ENCODE data around the gene DHCR24. TPM values are rescaled to one million over a fixed set of nuclear protein-coding genes. Genes with fewer than 3 reads are reported as not detected.

Gene DHCR24
- total and polyA plus RNA-seq, 2 of the 13 experiments (the other 11 are each of a cell fraction or from before 2014, with no cell fraction given): 374 to 448 TPM

GRCh38 chr1:54865238-54866073 is 21.5 kb downstream of the DHCR24 start (continued):
- TF ChIP-seq ZNF513 (CRISPR knock-in tag; conservative IDR thresholded peaks at IDR 0.05) (no peak), ZNF33B (CRISPR knock-in tag; IDR thresholded peaks at IDR 0.05) (no peak), DMTF1 (CRISPR knock-in tag; IDR thresholded peaks at IDR 0.05) (no peak), BCL3 (CRISPR knock-in tag; IDR thresholded peaks at IDR 0.05) (peak; percentile 99), ZNF281 (CRISPR knock-in tag; IDR thresholded peaks at IDR 0.05; ENCODE audit: borderline replicate concordance) (peak; percentile 67; the same call in 1 of the 2 replicates), ETS1 (CRISPR knock-in tag; IDR thresholded peaks at IDR 0.05) (no peak), CREM (IDR thresholded peaks at IDR 0.05) (peak; percentile 70), CREM (CRISPR knock-in tag; IDR thresholded peaks at IDR 0.05) (no peak), JDP2 (CRISPR knock-in tag; IDR thresholded peaks at IDR 0.05; ENCODE audit: borderline replicate concordance) (no peak), HMGXB4 (CRISPR knock-in tag; IDR thresholded peaks at IDR 0.05; ENCODE audit: borderline replicate concordance in 1 of 2, low read depth in 1 of 2) (no peak; a peak in 1 of 4 replicates), ZNF441 (CRISPR knock-in tag; IDR thresholded peaks at IDR 0.05; ENCODE audit: borderline replicate concordance) (no peak), ZMAT3 (CRISPR knock-in tag; conservative IDR thresholded peaks at IDR 0.05) (no peak), YEATS4 (CRISPR knock-in tag; IDR thresholded peaks at IDR 0.05; ENCODE audit: borderline replicate concordance) (no peak), SMARCC2 (IDR thresholded peaks at IDR 0.05) (no peak), ZNF672 (CRISPR knock-in tag; IDR thresholded peaks at IDR 0.05) (no peak)

All from HepG2 (cell line).